ENCODE data around the gene UAP1L1. TPM values are rescaled to one million over a fixed set of nuclear protein-coding genes. Genes with fewer than 3 reads are reported as not detected.

Gene UAP1L1
- total RNA-seq, 2 experiments from 2014 or later, result 6.5 to 6.8 TPM

- Mint-ChIP-seq H3K27me3 (no peaks in the 10 kb centered on the region), H3K4me3 (no peak overlapping the region), H3K9me3 (no peaks in the 10 kb centered on the region), H3K27ac (no peak overlapping the region), H3K36me3 (ENCODE audit: low read depth) (peaks cover 14% of the 10 kb centered on the region), H3K4me1 (ENCODE audit: low read depth) (no peaks in the 10 kb centered on the region)
- intact Hi-C loops (cut with DNase I, micrococcal nuclease), result no loop called here
- POLR2A ChIA-PET, result interaction anchor here (1.3 kb wide), 1 partner anchor 24 kb away, joined by 3 read pairs; no protein-coding TSS in a partner anchor
- no peak overlapping the region for H3K4me3 ChIP-seq (ENCODE audit: low read length)
- no peaks in the 10 kb centered on the region for H3K27me3 ChIP-seq (ENCODE audit: control insufficient read depth in 1 of 2, insufficient read depth in 2 of 2, low read length in 2 of 2)
- H3K27ac ChIP-seq (ENCODE audit: low read depth in 1 of 2, low read length in 2 of 2), result no peak overlapping the region
- CTCF ChIA-PET, result no interaction called here
- no peak for TF ChIP-seq CTCF (IDR thresholded peaks at IDR 0.05)
- no peaks in the 10 kb centered on the region for H3K9me3 ChIP-seq (ENCODE audit: control insufficient read depth in 1 of 2, insufficient read depth in 1 of 2, low read length in 2 of 2)
- H3K36me3 ChIP-seq (ENCODE audit: insufficient read depth, low read length), result peaks cover 97% of the 10 kb centered on the region
- DNase-seq, result no peak
- no peak for ATAC-seq (ENCODE audit: poor library complexity)
- no peaks in the 10 kb centered on the region for H3K4me1 ChIP-seq (ENCODE audit: insufficient read depth, low read length)
Measured at GRCh38 chr9:137105814-137106661, 28.7 kb downstream of the UAP1L1 start.

- Mint-ChIP-seq H3K9me3 (no peaks in the 10 kb centered on the region), H3K27ac (no peak overlapping the region), H3K4me3 (no peak overlapping the region), H3K27me3 (no peaks in the 10 kb centered on the region), H3K4me1 (ENCODE audit: low read depth) (no peaks in the 10 kb centered on the region), H3K36me3 (ENCODE audit: low read depth) (peaks cover 20% of the 10 kb centered on the region)
- intact Hi-C loops (cut with DNase I, micrococcal nuclease), result no loop called here
- TF ChIP-seq CTCF (IDR thresholded peaks at IDR 0.05), result no peak
- Histone ChIP-seq H3K4me3 (ENCODE audit: low read length) (no peak overlapping the region), H3K4me1 (ENCODE audit: insufficient read depth, low read length) (no peaks in the 10 kb centered on the region), H3K9me3 (ENCODE audit: control insufficient read depth in 1 of 2, insufficient read depth in 1 of 2, low read length in 2 of 2) (no peaks in the 10 kb centered on the region), H3K27ac (ENCODE audit: low read depth in 1 of 2, low read length in 2 of 2) (no peak overlapping the region), H3K27me3 (ENCODE audit: control insufficient read depth in 1 of 2, insufficient read depth in 2 of 2, low read length in 2 of 2) (no peaks in the 10 kb centered on the region), H3K36me3 (ENCODE audit: insufficient read depth, low read length) (peaks cover 95% of the 10 kb centered on the region)
- CTCF ChIA-PET, result interaction anchor here (1.0 kb wide), 1 partner anchor 12 kb away, joined by 5 read pairs; no protein-coding TSS in a partner anchor
- DNase-seq (no peak), ATAC-seq (ENCODE audit: poor library complexity) (no peak)
- POLR2A ChIA-PET, result no interaction called here
Measured at GRCh38 chr9:137106662-137107250, 29.4 kb downstream of the UAP1L1 start.

GRCh38 chr9:137107312-137107921 lies 30.1 kb downstream of the UAP1L1 start:
- peaks cover 20% of the 10 kb centered on the region for H3K36me3 Mint-ChIP-seq (ENCODE audit: low read depth)
- H3K4me1 Mint-ChIP-seq (ENCODE audit: low read depth), result no peaks in the 10 kb centered on the region
- H3K27me3 Mint-ChIP-seq, result no peaks in the 10 kb centered on the region
- POLR2A ChIA-PET, result interaction anchor here (0.8 kb wide), 1 partner anchor 133 kb away, joined by 3 read pairs; no protein-coding TSS in a partner anchor
- Histone ChIP-seq H3K4me1 (ENCODE audit: insufficient read depth, low read length) (peaks cover 6% of the 10 kb centered on the region), H3K4me3 (ENCODE audit: low read length) (no peak overlapping the region), H3K9me3 (ENCODE audit: control insufficient read depth in 1 of 2, insufficient read depth in 1 of 2, low read length in 2 of 2) (no peaks in the 10 kb centered on the region), H3K36me3 (ENCODE audit: insufficient read depth, low read length) (peaks cover 95% of the 10 kb centered on the region), H3K27ac (ENCODE audit: low read depth in 1 of 2, low read length in 2 of 2) (no peak overlapping the region), H3K27me3 (ENCODE audit: control insufficient read depth in 1 of 2, insufficient read depth in 2 of 2, low read length in 2 of 2) (no peaks in the 10 kb centered on the region)
- no peak overlapping the region for H3K4me3 Mint-ChIP-seq
- no peak for TF ChIP-seq CTCF (IDR thresholded peaks at IDR 0.05)
- ATAC-seq (ENCODE audit: poor library complexity) (no peak), DNase-seq (no peak)
- intact Hi-C loops (cut with DNase I, micrococcal nuclease), result no loop called here
- H3K9me3 Mint-ChIP-seq, result no peaks in the 10 kb centered on the region
- no peak overlapping the region for H3K27ac Mint-ChIP-seq
- CTCF ChIA-PET, result interaction anchor here (1.0 kb wide), 1 partner anchor 11 kb away, joined by 5 read pairs; no protein-coding TSS in a partner anchor

Data from CD4-positive, alpha-beta T cell (primary cell).